Measurements from ENCODE around the gene NR1D1. TPM values are rescaled to one million over a fixed set of nuclear protein-coding genes. Genes with fewer than 3 reads are reported as not detected.

NR1D1 gene
- total and polyA plus RNA-seq, 7 experiments from 2014 or later: 3.6 to 34.2 (median 16.4) TPM

DNA sequence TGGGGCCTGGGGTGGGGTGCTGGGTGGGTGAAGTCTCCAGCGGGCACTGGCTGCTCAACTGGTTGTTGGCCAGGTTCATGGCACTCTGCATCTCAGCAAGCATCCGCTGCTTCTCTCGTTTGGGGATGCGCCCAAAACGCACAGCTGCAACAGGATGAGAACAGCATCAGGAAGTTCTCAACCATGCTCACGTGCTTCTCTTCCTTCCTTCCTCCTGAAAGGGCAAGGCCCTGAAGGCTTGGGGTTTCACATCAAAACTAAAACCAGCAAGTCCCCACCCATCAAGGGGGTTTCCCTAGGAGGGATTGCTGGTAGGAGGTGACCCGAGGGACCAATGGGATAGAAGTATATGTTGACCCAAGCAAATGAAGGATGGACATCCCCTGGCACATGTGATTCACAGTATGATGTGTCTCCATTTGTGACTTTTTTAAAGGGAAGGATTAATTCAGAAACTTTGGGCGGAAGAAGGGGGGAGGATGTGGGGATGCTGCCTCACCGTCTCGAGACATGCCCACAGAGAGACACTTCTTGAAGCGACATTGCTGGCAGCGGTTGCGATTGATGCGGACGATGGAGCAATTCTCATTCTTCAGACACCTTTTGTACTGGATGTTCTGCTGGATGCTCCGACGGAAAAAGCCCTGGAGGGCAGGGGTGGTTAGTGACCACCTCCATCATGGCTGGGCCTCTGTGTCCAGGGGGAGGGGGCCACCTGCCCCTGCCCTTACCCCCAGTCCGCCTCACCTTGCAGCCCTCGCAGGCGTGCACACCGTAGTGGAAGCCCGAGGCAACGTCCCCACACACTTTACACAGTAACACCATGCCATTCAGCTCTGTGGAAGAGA lies 4.2 kb downstream of the NR1D1 start:
- peak overlapping the region; percentile 58 for H3K4me3 ChIP-seq (ENCODE audit: low read length)
- H3K27me3 ChIP-seq (ENCODE audit: control insufficient read depth in 2 of 2, insufficient read depth in 2 of 2, low read length in 2 of 2): no peaks in the 10 kb centered on the region
- Mint-ChIP-seq H3K4me1 (peaks cover 51 to 86% (median 72%) of the 10 kb centered on the region in 7 donors), H3K4me3 (peak overlapping the region; percentile 77 to 99 (median 84)), H3K36me3 (peaks cover 14 to 42% (median 26%) of the 10 kb centered on the region in 5 donors), H3K27ac (peak overlapping the region; percentile 85 to 100 (median 95)), H3K27me3 (no peaks in the 10 kb centered on the region), H3K9me3 (peaks cover 0 to 8% (median 0%) of the 10 kb centered on the region in 11 donors)
- POLR2A ChIA-PET: interaction anchor here (0.9 to 12.4 kb wide), 14 partner anchors 10 to 72 kb away, joined by 3 to 291 read pairs (median 5); partner anchors contain the start of genes CASC3 and THRA
- DNase-seq (peak; percentile 41 to 94 (median 89)), ATAC-seq (peak; percentile 76)
- intact Hi-C loops (cut with micrococcal nuclease): loop anchor here (1.0 to 5.0 kb wide), 8 partner anchors 17 to 191 kb away; partner anchors contain the start of genes MED24 (in 2 of the 2), CASC3 (in 1 of the 2) and CDC6 (in 1 of the 2)
- CTCF ChIA-PET: interaction anchor here (0.6 to 7.2 kb wide), 7 partner anchors 11 to 1580 kb away, joined by 3 to 133 read pairs (median 3); no protein-coding TSS in a partner anchor
- H3K9me3 ChIP-seq (ENCODE audit: control insufficient read depth in 2 of 3, low read length in 3 of 3): no peaks in the 10 kb centered on the region
- H3K4me1 ChIP-seq (ENCODE audit: control insufficient read depth in 2 of 2, insufficient read depth in 2 of 2, low read length in 2 of 2): peaks cover 50 to 52% of the 10 kb centered on the region in 2 donors
- H3K27ac ChIP-seq (ENCODE audit: low read depth, low read length): peak overlapping the region; percentile 94
- peaks cover 0 to 51% (median 12%) of the 10 kb centered on the region in 3 experiments for H3K36me3 ChIP-seq (ENCODE audit: control insufficient read depth in 2 of 3, insufficient read depth in 3 of 3, low read length in 3 of 3)

DNA sequence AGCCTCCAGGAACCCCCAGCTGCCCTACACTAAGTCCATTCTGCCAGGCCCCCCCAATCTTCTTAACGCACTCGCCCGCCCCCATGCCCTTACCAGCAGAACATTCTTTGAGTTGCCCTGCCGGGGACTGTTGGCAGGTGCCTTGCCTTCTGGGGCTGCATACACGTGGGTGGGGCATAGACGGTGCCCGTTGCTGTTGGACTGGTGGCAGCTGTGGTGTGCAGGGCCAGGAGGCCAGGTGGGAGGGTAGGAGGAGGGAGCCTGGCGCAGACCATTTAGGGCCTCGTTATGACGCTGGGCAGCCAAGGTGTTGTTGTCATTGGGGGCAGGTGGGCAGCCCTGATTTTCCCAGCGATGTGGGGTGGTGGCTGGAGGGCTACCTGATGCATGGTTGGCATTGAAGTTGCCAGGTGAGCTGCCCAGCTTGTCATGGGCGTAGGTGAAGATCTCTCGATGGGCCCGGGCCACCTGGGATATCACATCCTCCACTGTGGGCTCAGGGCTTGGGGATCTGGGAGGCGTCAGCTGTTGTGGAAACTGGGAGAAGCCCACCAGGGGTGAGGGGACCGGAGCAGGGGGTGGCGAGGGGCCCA lies 4.9 kb downstream of the NR1D1 start:
- peak overlapping the region; percentile 77 to 99 (median 84) for H3K4me3 Mint-ChIP-seq
- DNase-seq: no peak

DNA sequence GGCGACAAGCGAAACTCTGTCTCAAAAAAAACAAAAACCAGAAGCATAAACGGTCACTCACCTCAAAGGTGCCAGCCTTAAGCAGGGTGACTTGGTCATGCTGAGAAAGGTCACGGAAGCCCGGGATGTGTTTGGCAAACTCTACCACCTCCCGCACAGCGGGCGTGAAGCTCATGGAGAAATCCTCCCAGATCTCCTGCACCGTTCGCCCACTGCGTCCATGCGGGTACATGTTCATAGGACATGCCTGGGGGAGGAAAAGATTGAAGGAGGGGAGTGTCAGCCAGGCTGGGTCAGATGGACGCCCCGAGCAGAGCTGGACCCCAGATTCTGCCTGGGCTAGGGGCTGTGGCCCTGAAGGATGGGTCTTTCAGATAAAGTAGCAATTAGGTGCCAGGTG lies 5.5 kb downstream of the NR1D1 start:
- Histone ChIP-seq H3K27ac (ENCODE audit: low read depth, low read length) (peak overlapping the region; percentile 94), H3K9me3 (ENCODE audit: control insufficient read depth in 2 of 3, low read length in 3 of 3) (no peaks in the 10 kb centered on the region), H3K36me3 (ENCODE audit: control insufficient read depth in 2 of 3, insufficient read depth in 3 of 3, low read length in 3 of 3) (peaks cover 0 to 63% (median 12%) of the 10 kb centered on the region in 3 experiments), H3K4me1 (ENCODE audit: control insufficient read depth in 2 of 2, insufficient read depth in 2 of 2, low read length in 2 of 2) (peaks cover 41 to 47% of the 10 kb centered on the region in 2 donors), H3K27me3 (ENCODE audit: control insufficient read depth in 2 of 2, insufficient read depth in 2 of 2, low read length in 2 of 2) (no peaks in the 10 kb centered on the region), H3K4me3 (ENCODE audit: low read length) (no peak overlapping the region)
- intact Hi-C loops (cut with micrococcal nuclease): loop anchor here in 1 of 2 donors (5.0 kb wide), 1 partner anchor 192 kb away; the partner anchor contains the start of gene CDC6
- Mint-ChIP-seq H3K36me3 (peaks cover 14 to 42% (median 27%) of the 10 kb centered on the region in 5 donors), H3K27ac (peak overlapping the region in 8 of 9 donors; percentile 42 to 100 (median 93)), H3K9me3 (peaks cover 0 to 8% (median 0%) of the 10 kb centered on the region in 11 donors), H3K4me3 (peak overlapping the region in 8 of 10 donors; percentile 36 to 99 (median 88)), H3K27me3 (no peaks in the 10 kb centered on the region), H3K4me1 (peaks cover 40 to 78% (median 60%) of the 10 kb centered on the region in 7 donors)
- ChIA-PET POLR2A (interaction anchor here (1.2 to 12.4 kb wide), 10 partner anchors 8 to 45 kb away, joined by 3 to 291 read pairs (median 8); partner anchors contain the start of genes CASC3 and THRA), CTCF (interaction anchor here (0.7 to 7.2 kb wide), 5 partner anchors 10 to 32 kb away, joined by 3 to 133 read pairs (median 29); no protein-coding TSS in a partner anchor)
- ATAC-seq (no peak), DNase-seq (no peak)

More for the DNA sequence above, 4.9 kb downstream of the NR1D1 start:
- no peaks in the 10 kb centered on the region for H3K27me3 ChIP-seq (ENCODE audit: control insufficient read depth in 2 of 2, insufficient read depth in 2 of 2, low read length in 2 of 2)
- Mint-ChIP-seq H3K9me3 (peaks cover 0 to 8% (median 0%) of the 10 kb centered on the region in 11 donors), H3K4me1 (peaks cover 44 to 80% (median 65%) of the 10 kb centered on the region in 7 donors), H3K27me3 (no peaks in the 10 kb centered on the region), H3K36me3 (peaks cover 14 to 42% (median 26%) of the 10 kb centered on the region in 5 donors), H3K27ac (peak overlapping the region; percentile 85 to 100 (median 95))
- ATAC-seq: no peak
- intact Hi-C loops (cut with micrococcal nuclease): loop anchor here in 1 of 2 donors (5.0 kb wide), 1 partner anchor 192 kb away; the partner anchor contains the start of gene CDC6
- peaks cover 44 to 47% of the 10 kb centered on the region in 2 donors for H3K4me1 ChIP-seq (ENCODE audit: control insufficient read depth in 2 of 2, insufficient read depth in 2 of 2, low read length in 2 of 2)
- no peaks in the 10 kb centered on the region for H3K9me3 ChIP-seq (ENCODE audit: control insufficient read depth in 2 of 3, low read length in 3 of 3)
- ChIA-PET POLR2A (interaction anchor here (1.1 to 12.4 kb wide), 11 partner anchors 9 to 73 kb away, joined by 3 to 291 read pairs (median 6); partner anchors contain the start of genes CASC3 and THRA), CTCF (interaction anchor here (0.6 to 7.2 kb wide), 9 partner anchors 10 to 1581 kb away, joined by 3 to 133 read pairs (median 3); no protein-coding TSS in a partner anchor)
- H3K36me3 ChIP-seq (ENCODE audit: control insufficient read depth in 2 of 3, insufficient read depth in 3 of 3, low read length in 3 of 3): peaks cover 0 to 57% (median 12%) of the 10 kb centered on the region in 3 experiments
- H3K27ac ChIP-seq (ENCODE audit: low read depth, low read length): peak overlapping the region; percentile 94
- peak overlapping the region; percentile 36 for H3K4me3 ChIP-seq (ENCODE audit: low read length)

DNA sequence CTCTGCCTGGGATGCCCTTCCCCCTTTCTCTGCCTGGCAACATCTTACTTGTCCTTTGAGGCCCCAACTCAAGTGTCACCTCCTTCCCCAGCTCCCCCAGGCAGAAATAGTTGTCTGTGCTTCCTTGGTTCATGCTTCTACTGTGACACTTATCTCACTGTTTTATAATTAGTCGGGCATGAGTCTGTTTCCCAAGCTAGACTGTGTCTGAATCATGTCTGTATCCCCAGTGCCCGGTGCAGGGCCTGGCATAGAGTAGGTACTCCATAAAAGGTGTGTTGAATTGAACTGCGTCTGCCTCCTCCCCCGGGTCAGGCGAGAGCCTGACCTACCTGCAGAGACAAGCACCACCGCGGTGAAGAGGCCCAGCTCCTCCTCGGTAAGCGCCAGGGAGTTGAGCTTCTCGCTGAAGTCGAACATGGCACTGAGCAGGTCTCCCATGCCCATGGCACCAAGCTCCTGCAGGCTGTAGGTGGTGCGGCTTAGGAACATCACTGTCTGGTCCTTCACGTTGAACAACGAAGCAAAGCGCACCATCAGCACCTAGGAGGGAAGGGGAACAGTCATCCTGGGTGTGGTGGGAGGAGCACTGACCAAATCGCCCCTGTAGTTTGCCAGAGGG lies 6.7 kb downstream of the NR1D1 start:
- ChIA-PET CTCF (interaction anchor here (0.6 to 7.2 kb wide), 4 partner anchors 13 to 19 kb away, joined by 3 to 49 read pairs (median 8); no protein-coding TSS in a partner anchor), POLR2A (interaction anchor here (0.9 to 12.4 kb wide), 8 partner anchors 9 to 31 kb away, joined by 3 to 291 read pairs (median 7); partner anchors contain the start of gene THRA)
- intact Hi-C loops (cut with micrococcal nuclease): no loop called here
- Histone ChIP-seq H3K4me1 (ENCODE audit: control insufficient read depth in 2 of 2, insufficient read depth in 2 of 2, low read length in 2 of 2) (peaks cover 33 to 46% of the 10 kb centered on the region in 2 donors), H3K27me3 (ENCODE audit: control insufficient read depth in 2 of 2, insufficient read depth in 2 of 2, low read length in 2 of 2) (no peaks in the 10 kb centered on the region), H3K27ac (ENCODE audit: low read depth, low read length) (no peak overlapping the region), H3K36me3 (ENCODE audit: control insufficient read depth in 2 of 3, insufficient read depth in 3 of 3, low read length in 3 of 3) (peaks cover 0 to 75% (median 19%) of the 10 kb centered on the region in 3 experiments), H3K9me3 (ENCODE audit: control insufficient read depth in 2 of 3, low read length in 3 of 3) (no peaks in the 10 kb centered on the region), H3K4me3 (ENCODE audit: low read length) (no peak overlapping the region)
- Mint-ChIP-seq H3K4me1 (peaks cover 36 to 69% (median 54%) of the 10 kb centered on the region in 7 donors), H3K9me3 (peaks cover 0 to 6% (median 0%) of the 10 kb centered on the region in 11 donors), H3K4me3 (peak overlapping the region in 3 of 10 donors; percentile 61 to 99 (median 82)), H3K36me3 (peaks cover 14 to 48% (median 30%) of the 10 kb centered on the region in 5 donors), H3K27me3 (no peaks in the 10 kb centered on the region), H3K27ac (peak overlapping the region in 8 of 9 donors; percentile 27 to 95 (median 76))
- DNase-seq: no peak
- no peak for ATAC-seq

GRCh38 chr17:40093005-40093579 lies 7.3 kb downstream of the NR1D1 start:
- peak overlapping the region in 6 of 9 donors; percentile 34 to 95 (median 77) for H3K27ac Mint-ChIP-seq
- H3K9me3 ChIP-seq (ENCODE audit: control insufficient read depth in 2 of 3, low read length in 3 of 3): no peaks in the 10 kb centered on the region
- no peak for DNase-seq
- H3K27ac ChIP-seq (ENCODE audit: low read depth, low read length): no peak overlapping the region
- peaks cover 0 to 81% (median 24%) of the 10 kb centered on the region in 3 experiments for H3K36me3 ChIP-seq (ENCODE audit: control insufficient read depth in 2 of 3, insufficient read depth in 3 of 3, low read length in 3 of 3)
- H3K36me3 Mint-ChIP-seq: peaks cover 14 to 49% (median 30%) of the 10 kb centered on the region in 5 donors
- ATAC-seq: no peak
- peaks cover 27 to 40% of the 10 kb centered on the region in 2 donors for H3K4me1 ChIP-seq (ENCODE audit: control insufficient read depth in 2 of 2, insufficient read depth in 2 of 2, low read length in 2 of 2)
- peaks cover 32 to 63% (median 48%) of the 10 kb centered on the region in 7 donors for H3K4me1 Mint-ChIP-seq
- H3K9me3 Mint-ChIP-seq: peaks cover 0 to 4% (median 0%) of the 10 kb centered on the region in 11 donors
- no peaks in the 10 kb centered on the region for H3K27me3 ChIP-seq (ENCODE audit: control insufficient read depth in 2 of 2, insufficient read depth in 2 of 2, low read length in 2 of 2)
- ChIA-PET POLR2A (interaction anchor here (0.7 to 12.4 kb wide), 10 partner anchors 8 to 31 kb away, joined by 3 to 291 read pairs (median 6); partner anchors contain the start of gene THRA), CTCF (interaction anchor here (1.5 to 7.2 kb wide), 3 partner anchors 14 to 19 kb away, joined by 8 to 49 read pairs (median 9); no protein-coding TSS in a partner anchor)
- H3K4me3 Mint-ChIP-seq: no peak overlapping the region
- no peaks in the 10 kb centered on the region for H3K27me3 Mint-ChIP-seq
- no peak overlapping the region for H3K4me3 ChIP-seq (ENCODE audit: low read length)
- intact Hi-C loops (cut with micrococcal nuclease): no loop called here

Data from naive thymus-derived CD4-positive, alpha-beta T cell (primary cell).